ENCODE measurements around the gene TACC2. TPM values are rescaled to one million over a fixed set of nuclear protein-coding genes. Genes with fewer than 3 reads are reported as not detected.

TACC2 gene
- total RNA-seq, 1 donor from 2014 or later = not detected

DNA sequence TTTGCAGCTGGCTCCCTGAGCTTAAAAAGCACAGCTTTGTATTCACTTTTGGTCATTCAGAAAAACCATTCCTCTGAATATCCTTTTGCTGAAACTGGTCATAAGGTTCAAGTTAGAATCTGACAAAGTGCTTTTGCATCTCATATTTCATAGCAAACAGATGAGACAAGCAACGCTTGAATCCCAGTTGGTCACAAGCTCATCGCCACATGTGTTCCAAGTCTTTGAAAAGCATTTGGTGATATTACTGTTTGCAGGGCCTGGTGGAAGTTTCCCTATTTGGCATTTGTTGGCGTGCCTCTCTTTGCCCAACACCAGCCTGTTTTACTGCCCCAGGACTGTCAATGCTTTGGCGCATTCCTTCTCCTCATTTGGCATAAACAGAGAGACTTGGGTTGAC, 10.3 kb downstream of the TACC2 start:
- intact Hi-C loops (cut with micrococcal nuclease) = no loop called here
- TF ChIP-seq, protein P1, sequence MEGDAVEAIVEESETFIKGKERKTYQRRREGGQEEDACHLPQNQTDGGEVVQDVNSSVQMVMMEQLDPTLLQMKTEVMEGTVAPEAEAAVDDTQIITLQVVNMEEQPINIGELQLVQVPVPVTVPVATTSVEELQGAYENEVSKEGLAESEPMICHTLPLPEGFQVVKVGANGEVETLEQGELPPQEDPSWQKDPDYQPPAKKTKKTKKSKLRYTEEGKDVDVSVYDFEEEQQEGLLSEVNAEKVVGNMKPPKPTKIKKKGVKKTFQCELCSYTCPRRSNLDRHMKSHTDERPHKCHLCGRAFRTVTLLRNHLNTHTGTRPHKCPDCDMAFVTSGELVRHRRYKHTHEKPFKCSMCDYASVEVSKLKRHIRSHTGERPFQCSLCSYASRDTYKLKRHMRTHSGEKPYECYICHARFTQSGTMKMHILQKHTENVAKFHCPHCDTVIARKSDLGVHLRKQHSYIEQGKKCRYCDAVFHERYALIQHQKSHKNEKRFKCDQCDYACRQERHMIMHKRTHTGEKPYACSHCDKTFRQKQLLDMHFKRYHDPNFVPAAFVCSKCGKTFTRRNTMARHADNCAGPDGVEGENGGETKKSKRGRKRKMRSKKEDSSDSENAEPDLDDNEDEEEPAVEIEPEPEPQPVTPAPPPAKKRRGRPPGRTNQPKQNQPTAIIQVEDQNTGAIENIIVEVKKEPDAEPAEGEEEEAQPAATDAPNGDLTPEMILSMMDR (IDR thresholded peaks at IDR 0.05) = no peak
- ChIA-PET CTCF (no interaction called here), POLR2A (no interaction called here)
- peaks cover 25% of the 10 kb centered on the region for H3K27me3 Mint-ChIP-seq
- no peaks in the 10 kb centered on the region for H3K4me1 Mint-ChIP-seq
- H3K27ac Mint-ChIP-seq = no peak overlapping the region
- H3K36me3 Mint-ChIP-seq (ENCODE audit: low read depth) = no peaks in the 10 kb centered on the region
- ATAC-seq (ENCODE audit: low read depth) = no peak
- no peak overlapping the region for H3K4me3 Mint-ChIP-seq
- DNase-seq = no peak
- peaks cover 23% of the 10 kb centered on the region for H3K9me3 Mint-ChIP-seq

DNA sequence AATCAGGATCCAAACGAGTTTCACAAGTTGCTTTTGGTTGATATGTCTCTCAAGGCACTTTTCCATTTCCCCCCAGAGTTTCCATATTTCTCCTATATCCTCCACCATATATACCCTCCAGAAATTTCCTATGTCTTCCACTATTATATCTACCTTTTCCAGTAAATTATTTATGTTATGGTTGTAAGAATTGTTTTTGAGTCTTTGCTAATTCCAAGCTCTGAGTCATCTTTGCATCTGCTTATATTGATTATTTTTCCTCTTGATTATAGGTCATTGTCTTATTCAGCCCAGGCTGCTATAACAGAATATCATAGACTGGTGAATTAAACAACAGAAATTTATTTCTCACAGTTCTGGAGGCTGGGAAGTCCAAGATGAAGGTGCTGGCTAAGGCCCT, 12.7 kb downstream of the TACC2 start:
- Mint-ChIP-seq H3K27me3 (peaks cover 7% of the 10 kb centered on the region), H3K4me3 (no peak overlapping the region), H3K4me1 (no peaks in the 10 kb centered on the region), H3K9me3 (peaks cover 23% of the 10 kb centered on the region), H3K27ac (no peak overlapping the region), H3K36me3 (ENCODE audit: low read depth) (no peaks in the 10 kb centered on the region)
- ChIA-PET CTCF (no interaction called here), POLR2A (no interaction called here)
- TF ChIP-seq, protein P1 (IDR thresholded peaks at IDR 0.05) = no peak
- intact Hi-C loops (cut with micrococcal nuclease) = no loop called here
- ATAC-seq (ENCODE audit: low read depth) (no peak), DNase-seq (no peak)

DNA sequence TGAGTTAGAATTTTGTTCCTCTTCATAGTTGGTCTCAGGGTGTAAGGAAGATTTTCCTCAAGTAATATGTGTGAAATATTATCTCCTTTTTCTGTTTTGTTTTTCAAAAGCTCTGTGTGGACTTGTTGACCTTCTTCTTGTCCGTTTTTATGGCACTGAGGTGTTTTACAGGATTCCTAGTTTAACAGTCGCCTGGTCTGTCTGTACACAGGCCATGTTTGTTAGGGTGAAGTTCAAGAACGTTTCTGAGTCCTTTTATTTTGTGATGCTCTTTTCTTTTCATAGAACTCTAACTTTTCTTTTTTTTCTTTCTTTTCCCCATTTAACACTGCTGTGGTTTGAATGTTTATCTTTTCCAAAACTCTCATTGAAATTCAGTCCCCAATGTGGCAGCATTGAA, 18.5 kb downstream of the TACC2 start:
- peaks cover 8% of the 10 kb centered on the region for H3K9me3 Mint-ChIP-seq
- TF ChIP-seq, protein P1 (IDR thresholded peaks at IDR 0.05) = no peak
- no peak overlapping the region for H3K27ac Mint-ChIP-seq
- CTCF ChIA-PET = no interaction called here
- no peaks in the 10 kb centered on the region for H3K4me1 Mint-ChIP-seq
- peaks cover 7% of the 10 kb centered on the region for H3K27me3 Mint-ChIP-seq
- no peaks in the 10 kb centered on the region for H3K36me3 Mint-ChIP-seq (ENCODE audit: low read depth)
- H3K4me3 Mint-ChIP-seq = no peak overlapping the region
- POLR2A ChIA-PET = no interaction called here
- DNase-seq (no peak), ATAC-seq (ENCODE audit: low read depth) (no peak)
- intact Hi-C loops (cut with micrococcal nuclease) = no loop called here

DNA sequence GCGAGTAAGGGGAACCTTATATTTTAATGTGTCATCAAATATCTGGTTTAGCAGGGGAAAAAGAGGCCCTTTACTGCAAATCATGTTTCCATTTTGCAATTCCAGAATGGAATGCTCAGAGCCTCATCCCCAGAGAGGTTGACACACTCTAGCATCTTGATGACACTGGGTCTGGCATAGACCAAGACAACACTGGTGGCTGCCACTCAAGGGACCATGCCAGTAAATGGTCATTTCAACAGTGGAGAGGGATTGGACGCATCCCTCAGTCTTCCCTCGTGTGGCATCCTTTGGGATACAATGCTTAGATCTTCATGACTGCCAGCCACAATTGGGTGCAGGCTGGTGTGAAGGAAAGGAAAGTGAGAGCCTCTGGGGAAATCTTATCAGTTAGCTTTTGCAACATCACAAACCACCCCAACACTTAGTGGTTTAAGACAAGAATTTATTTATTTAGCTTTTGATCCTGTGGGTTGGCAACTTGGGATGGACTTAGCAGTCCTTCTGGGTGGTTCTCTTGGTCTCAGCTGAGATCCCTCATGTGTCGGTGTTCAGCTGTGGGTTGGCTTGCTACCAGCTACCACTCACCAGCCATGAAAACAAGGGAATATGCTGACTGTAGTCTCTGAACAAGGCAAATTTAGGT, 21.6 kb downstream of the TACC2 start:
- Mint-ChIP-seq H3K27ac (no peak overlapping the region), H3K36me3 (ENCODE audit: low read depth) (no peaks in the 10 kb centered on the region), H3K9me3 (no peaks in the 10 kb centered on the region), H3K4me1 (no peaks in the 10 kb centered on the region), H3K27me3 (peaks cover 7% of the 10 kb centered on the region), H3K4me3 (no peak overlapping the region)
- ATAC-seq (ENCODE audit: low read depth) (no peak), DNase-seq (no peak)
- CTCF ChIA-PET = no interaction called here
- TF ChIP-seq, protein P1 (IDR thresholded peaks at IDR 0.05) = no peak
- POLR2A ChIA-PET = no interaction called here
- intact Hi-C loops (cut with micrococcal nuclease) = no loop called here

DNA sequence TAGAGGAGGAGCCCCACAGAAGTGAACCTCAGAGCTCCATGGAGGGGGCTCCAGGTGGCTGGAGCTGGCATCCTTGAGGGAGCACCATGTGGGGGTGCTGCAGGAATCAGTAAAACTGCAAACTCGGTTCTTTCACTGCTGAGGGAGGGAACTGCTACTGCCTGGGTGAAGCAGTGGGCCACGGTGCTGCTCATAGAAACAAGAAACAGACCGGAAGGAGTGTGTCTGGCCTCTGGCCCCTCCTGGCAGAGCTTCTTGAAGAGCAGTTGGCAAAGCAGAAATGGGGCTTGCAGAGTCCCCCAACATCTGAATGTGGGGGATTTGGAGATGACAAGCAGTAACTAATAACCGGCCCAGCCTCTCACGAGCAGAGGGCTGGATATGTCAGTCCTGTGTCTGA, 23.8 kb downstream of the TACC2 start:
- no peaks in the 10 kb centered on the region for H3K36me3 Mint-ChIP-seq (ENCODE audit: low read depth)
- H3K27ac Mint-ChIP-seq = no peak overlapping the region
- TF ChIP-seq, protein P1 (IDR thresholded peaks at IDR 0.05) = no peak
- ATAC-seq (ENCODE audit: low read depth) (no peak), DNase-seq (no peak)
- intact Hi-C loops (cut with micrococcal nuclease) = no loop called here
- peaks cover 9% of the 10 kb centered on the region for H3K27me3 Mint-ChIP-seq
- H3K4me3 Mint-ChIP-seq = no peak overlapping the region
- ChIA-PET CTCF (no interaction called here), POLR2A (no interaction called here)
- no peaks in the 10 kb centered on the region for H3K9me3 Mint-ChIP-seq
- H3K4me1 Mint-ChIP-seq = no peaks in the 10 kb centered on the region
